Measurements from ENCODE around the gene LGI1. TPM values are rescaled to one million over a fixed set of nuclear protein-coding genes. Genes with fewer than 3 reads are reported as not detected.

The LGI1 gene
- total and polyA plus RNA-seq, 2 of the 8 experiments (the other 6 are each of a cell fraction or from before 2014, with no cell fraction given), result 0.15 TPM; not detected in 1

DNA sequence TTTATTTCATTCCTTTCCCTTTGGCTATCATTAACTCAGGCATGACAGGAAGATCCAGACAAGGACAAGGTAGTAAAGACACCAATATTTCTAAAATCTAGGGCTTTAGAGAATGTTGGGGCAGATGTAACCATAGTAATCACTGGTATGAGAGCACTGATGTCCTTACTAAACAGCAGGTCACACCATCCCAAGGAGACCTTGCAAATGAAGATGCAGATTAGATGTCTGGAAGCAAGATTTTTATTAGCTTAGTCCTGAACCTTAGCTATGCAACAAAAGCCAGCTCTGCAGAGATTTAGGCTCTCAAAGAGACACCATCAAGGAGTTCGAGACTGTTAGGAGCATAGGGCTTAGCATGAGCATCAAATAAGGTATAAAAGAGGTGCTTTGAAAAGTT is 31.7 kb upstream of the LGI1 start (continued):
- TF ChIP-seq CHD7 (IDR thresholded peaks at IDR 0.05; ENCODE audit: insufficient replicate concordance, low read length) (no peak), TAF1 (IDR thresholded peaks at IDR 0.05; ENCODE audit: low read depth, low read length) (no peak)
